ENCODE results near the gene MMP25. TPM values are rescaled to one million over a fixed set of nuclear protein-coding genes. Genes with fewer than 3 reads are reported as not detected.
A peak's percentile ranks its signal among the peaks of the same experiment; 100 is the strongest.

MMP25 gene, protein sequence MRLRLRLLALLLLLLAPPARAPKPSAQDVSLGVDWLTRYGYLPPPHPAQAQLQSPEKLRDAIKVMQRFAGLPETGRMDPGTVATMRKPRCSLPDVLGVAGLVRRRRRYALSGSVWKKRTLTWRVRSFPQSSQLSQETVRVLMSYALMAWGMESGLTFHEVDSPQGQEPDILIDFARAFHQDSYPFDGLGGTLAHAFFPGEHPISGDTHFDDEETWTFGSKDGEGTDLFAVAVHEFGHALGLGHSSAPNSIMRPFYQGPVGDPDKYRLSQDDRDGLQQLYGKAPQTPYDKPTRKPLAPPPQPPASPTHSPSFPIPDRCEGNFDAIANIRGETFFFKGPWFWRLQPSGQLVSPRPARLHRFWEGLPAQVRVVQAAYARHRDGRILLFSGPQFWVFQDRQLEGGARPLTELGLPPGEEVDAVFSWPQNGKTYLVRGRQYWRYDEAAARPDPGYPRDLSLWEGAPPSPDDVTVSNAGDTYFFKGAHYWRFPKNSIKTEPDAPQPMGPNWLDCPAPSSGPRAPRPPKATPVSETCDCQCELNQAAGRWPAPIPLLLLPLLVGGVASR
- 10 to 100 TPM; 49.3 to 60.4 TPM for total RNA-seq

DNA sequence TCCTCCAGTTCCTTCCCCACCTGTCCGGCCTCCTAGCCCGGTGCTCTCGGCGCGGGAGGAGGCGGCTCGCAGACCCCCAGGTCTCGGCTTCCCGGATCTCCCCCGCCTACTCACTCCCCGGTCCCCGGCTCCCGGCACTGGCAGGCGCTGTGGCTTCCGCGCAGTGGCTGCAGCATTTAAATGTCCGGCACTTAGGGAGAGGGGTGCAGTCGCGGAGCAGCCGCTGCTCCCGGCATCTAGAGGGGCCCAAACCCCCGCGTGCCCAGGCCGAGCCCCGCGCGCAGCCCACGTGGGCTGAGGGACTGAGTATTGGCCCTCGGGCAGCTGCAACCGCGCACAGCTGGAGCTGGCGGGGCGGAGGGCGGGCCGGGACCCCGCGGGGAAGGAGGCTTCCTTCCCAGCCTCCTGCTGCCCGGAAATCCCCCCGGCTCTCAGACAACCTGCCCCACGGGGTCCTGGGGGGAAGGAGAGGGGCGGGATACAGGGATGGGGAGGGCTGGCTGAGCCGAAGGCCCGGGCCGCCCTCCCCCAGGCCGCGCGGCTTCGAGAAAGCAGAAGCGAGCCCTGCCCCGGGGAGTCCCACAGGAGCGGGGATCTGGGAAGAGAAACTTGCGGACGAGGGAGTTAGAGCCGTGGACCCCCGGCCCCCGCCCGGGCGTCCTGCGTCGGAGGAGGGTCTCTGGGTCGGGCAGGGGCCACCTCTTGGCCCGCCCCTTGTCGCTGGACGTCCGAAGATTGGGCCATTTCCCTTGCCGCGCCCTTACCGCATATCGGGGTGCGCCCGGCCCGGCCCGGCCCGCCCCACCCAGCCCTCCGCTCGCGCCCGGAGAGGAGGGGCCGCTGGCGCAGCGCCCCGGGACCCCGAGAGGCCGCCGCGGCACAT, at the start of gene MMP25:
TSS of gene MMP25 (plus strand) at position 804 of the 883 bp plus-strand sequence. CDS start 357 bp downstream, outside the sequence.
- Mint-ChIP-seq H3K4me3 (peak within 1 kb of the TSS; percentile 90), H3K9me3 (no peaks in the 10 kb centered on the region), H3K36me3 (peaks cover 22% of the 10 kb centered on the region), H3K4me1 (peaks cover 29% of the 10 kb centered on the region), H3K27me3 (peaks cover 30% of the 10 kb centered on the region), H3K27ac (peak within 1 kb of the TSS; percentile 83)
- ATAC-seq (ENCODE audit: low read depth), result peak; percentile 31
- POLR2A ChIA-PET, result interaction anchor here (1.0 to 11.6 kb wide), 11 partner anchors 11 to 88 kb away, joined by 3 to 131 read pairs (median 5); partner anchors contain the start of genes TNFRSF12A and ZNF213
- DNase-seq, result peak; percentile 67

DNA sequence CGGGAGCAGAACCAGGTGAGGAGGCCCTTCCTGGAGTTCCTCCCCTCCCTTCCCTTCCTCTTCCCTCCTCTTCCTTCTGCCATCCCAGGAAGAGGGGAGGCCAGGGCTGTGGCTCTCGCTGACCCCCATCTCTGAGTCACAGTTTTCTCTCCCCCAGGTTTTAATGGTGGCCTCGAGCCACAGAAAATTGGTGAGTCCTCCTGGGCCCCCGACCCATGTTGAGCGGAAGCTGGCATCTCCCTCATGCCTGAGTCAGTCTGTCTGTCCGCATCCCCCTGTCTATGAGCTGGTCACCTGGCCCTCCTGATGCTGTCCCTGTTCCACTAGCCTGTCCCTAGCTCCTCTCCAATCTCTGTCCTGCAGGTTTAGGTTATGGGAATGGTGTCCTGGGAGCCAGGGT, 46.4 kb upstream of the MMP25 start:
- Mint-ChIP-seq H3K4me1 (peaks cover 2% of the 10 kb centered on the region), H3K9me3 (no peaks in the 10 kb centered on the region), H3K27me3 (peaks cover 3% of the 10 kb centered on the region), H3K36me3 (no peaks in the 10 kb centered on the region), H3K27ac (no peak overlapping the region), H3K4me3 (no peak overlapping the region)
- DNase-seq (no peak), ATAC-seq (ENCODE audit: low read depth) (no peak)
- POLR2A ChIA-PET, result interaction anchor here (0.9 kb wide), 1 partner anchor 24 kb away, joined by 3 read pairs; the partner anchor contains the start of genes HCFC1R1 and THOC6

DNA sequence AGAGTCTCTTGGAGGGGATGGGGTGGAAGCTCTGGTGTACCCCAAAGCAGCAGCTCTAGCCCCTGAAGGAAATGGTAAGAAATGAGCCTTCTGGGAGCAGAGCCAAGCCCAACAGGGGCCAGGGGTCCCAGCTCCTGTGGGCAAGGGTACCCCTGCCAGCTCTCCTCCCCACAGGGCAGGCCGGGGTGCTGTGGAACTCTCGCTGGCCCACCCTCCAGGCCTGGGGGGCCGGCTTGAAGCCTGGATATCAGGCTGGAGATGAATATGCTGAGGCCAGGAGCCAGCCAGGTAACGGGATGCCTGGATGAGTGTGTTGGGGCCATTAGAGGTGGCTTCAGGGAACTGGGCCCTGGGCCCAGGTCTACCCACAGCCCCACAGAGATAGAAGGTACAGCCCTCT, 45.8 kb upstream of the MMP25 start:
- peaks cover 6% of the 10 kb centered on the region for H3K27me3 Mint-ChIP-seq
- no peak overlapping the region for H3K4me3 Mint-ChIP-seq
- no peaks in the 10 kb centered on the region for H3K36me3 Mint-ChIP-seq
- H3K9me3 Mint-ChIP-seq, result no peaks in the 10 kb centered on the region
- POLR2A ChIA-PET, result interaction anchor here (0.6 to 0.9 kb wide), 2 partner anchors 23 to 545 kb away, joined by 3 read pairs; partner anchors contain the start of genes HCFC1R1 and THOC6
- ATAC-seq (ENCODE audit: low read depth), result no peak
- peaks cover 3% of the 10 kb centered on the region for H3K4me1 Mint-ChIP-seq
- no peak for DNase-seq
- no peak overlapping the region for H3K27ac Mint-ChIP-seq

DNA sequence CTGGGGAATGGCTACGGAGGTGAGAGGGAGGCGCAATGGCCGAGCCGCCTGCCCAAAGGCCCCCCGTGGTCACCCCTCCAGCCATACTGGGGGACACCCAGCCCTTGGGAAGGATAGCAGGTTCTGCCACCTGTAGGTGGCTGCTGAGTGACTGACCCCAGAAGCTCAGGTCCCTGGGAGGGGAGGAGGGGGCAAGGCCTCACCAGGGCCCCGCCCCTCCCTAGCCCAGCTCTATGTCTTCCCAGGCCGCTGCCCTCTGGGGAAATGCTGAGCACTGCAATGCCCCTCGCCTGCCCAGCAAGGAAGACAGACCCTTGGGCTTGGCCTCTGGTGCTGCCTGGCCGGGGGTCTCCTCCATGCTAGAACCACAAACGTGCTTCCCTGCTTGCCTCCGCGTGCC, 45.0 kb upstream of the MMP25 start:
- H3K4me1 Mint-ChIP-seq, result peaks cover 3% of the 10 kb centered on the region
- H3K4me3 Mint-ChIP-seq, result no peak overlapping the region
- POLR2A ChIA-PET, result no interaction called here
- H3K36me3 Mint-ChIP-seq, result no peaks in the 10 kb centered on the region
- no peaks in the 10 kb centered on the region for H3K9me3 Mint-ChIP-seq
- no peak overlapping the region for H3K27ac Mint-ChIP-seq
- H3K27me3 Mint-ChIP-seq, result peaks cover 12% of the 10 kb centered on the region
- DNase-seq, result no peak
- ATAC-seq (ENCODE audit: low read depth), result no peak

DNA sequence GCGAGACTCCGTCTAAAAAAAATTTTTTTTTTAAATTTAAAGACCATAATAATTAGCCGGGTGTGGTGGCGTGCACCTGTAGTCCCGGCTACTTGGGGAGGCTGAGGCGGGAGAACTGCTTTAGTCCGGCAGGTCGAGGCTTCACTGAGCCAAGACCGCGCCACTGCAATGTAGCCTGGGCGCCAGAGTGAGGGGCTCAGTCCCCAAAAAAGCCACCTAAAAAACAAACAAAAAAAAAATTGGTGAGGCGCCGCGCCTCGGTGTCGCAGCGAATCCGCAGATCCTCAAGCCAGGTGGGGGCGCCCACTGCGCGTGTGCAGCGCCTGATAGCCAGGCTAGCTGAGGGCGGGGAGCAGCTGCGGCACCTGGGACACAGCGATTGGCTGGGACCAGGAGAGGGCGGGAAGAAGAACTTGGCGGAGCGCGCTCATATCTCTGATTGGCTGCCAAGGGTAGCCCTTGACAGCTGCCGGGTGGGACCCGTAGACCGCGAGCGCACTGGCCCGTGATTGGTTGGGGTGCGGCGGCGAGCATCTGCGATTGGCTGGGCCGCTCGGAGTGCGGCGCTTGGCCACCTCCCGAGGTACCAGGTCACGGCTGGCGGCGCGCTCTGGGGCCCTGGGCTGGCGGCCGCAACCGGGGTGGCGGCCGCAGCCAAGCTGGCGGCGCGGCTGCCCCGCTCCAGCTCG, 42.6 kb upstream of the MMP25 start:
- POLR2A ChIA-PET, result interaction anchor here (0.9 to 1.9 kb wide), 6 partner anchors 16 to 113 kb away, joined by 3 to 12 read pairs (median 8); partner anchors contain the start of genes HCFC1R1, PKMYT1, THOC6 and TNFRSF12A
- H3K9me3 Mint-ChIP-seq, result no peaks in the 10 kb centered on the region
- DNase-seq, result peak; percentile 93
- ATAC-seq (ENCODE audit: low read depth), result peak; percentile 99
- H3K4me3 Mint-ChIP-seq, result peak overlapping the region; percentile 64
- peaks cover 32% of the 10 kb centered on the region for H3K27me3 Mint-ChIP-seq
- peaks cover 19% of the 10 kb centered on the region for H3K4me1 Mint-ChIP-seq
- no peak overlapping the region for H3K27ac Mint-ChIP-seq
- H3K36me3 Mint-ChIP-seq, result no peaks in the 10 kb centered on the region

DNA sequence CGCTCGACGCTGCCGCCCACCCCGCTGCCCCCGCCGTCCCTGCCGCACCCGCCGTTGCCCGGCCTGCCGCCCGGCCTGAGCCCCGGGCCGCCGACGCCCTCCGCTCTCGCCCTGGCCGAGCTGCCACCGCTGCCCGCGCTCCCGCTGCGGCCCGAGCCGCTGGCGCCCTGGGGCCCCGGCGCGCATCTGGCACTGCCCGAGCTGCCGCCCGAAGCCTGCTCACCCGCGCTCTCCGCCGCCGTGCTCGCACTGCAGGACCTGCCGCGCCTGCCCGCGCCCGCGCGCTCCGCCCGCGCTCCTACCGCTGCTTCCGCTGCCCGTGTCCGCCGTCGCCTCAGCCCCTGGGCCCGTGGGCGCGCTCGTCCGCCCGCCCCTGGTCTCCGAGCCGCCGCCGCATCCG, 42.0 kb upstream of the MMP25 start:
- Mint-ChIP-seq H3K4me3 (no peak overlapping the region), H3K27ac (no peak overlapping the region), H3K36me3 (no peaks in the 10 kb centered on the region), H3K27me3 (peaks cover 34% of the 10 kb centered on the region), H3K9me3 (no peaks in the 10 kb centered on the region), H3K4me1 (peaks cover 21% of the 10 kb centered on the region)
- DNase-seq (no peak), ATAC-seq (ENCODE audit: low read depth) (no peak)
- POLR2A ChIA-PET, result interaction anchor here (0.9 to 1.9 kb wide), 7 partner anchors 16 to 113 kb away, joined by 3 to 12 read pairs (median 7); partner anchors contain the start of genes HCFC1R1, PKMYT1, THOC6 and TNFRSF12A

DNA sequence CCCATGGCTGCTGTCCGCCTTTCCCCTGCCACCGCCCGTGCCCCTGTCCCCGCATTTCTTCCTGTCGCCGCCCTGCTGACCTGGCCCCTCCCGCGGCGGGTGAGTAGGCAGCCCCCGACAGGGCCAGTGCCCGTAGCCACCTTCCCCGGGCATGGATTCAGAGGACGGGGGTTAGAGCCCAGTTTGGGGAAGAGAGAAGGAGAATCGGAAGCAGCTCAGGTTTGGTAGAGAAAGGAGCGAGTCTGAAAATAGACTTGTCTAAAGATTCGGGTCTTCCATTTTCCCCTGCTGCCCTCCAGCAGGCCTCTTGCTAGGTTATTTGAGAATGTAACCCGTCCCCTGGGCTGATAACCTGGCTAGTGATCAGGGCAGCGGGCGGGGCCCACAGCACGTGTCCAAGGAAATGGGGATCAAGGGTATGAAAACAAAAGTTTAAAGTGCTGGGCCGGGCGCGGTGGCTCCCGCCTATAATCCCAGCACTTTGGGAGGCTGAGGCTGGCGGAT, 41.5 kb upstream of the MMP25 start:
- DNase-seq (no peak), ATAC-seq (ENCODE audit: low read depth) (no peak)
- POLR2A ChIA-PET, result interaction anchor here (1.1 to 1.9 kb wide), 3 partner anchors 15 to 53 kb away, joined by 4 to 9 read pairs (median 8); partner anchors contain the start of genes PKMYT1 and TNFRSF12A
- Mint-ChIP-seq H3K27ac (no peak overlapping the region), H3K4me1 (peaks cover 21% of the 10 kb centered on the region), H3K36me3 (no peaks in the 10 kb centered on the region), H3K4me3 (peak overlapping the region; percentile 76), H3K9me3 (no peaks in the 10 kb centered on the region), H3K27me3 (peaks cover 34% of the 10 kb centered on the region)

DNA sequence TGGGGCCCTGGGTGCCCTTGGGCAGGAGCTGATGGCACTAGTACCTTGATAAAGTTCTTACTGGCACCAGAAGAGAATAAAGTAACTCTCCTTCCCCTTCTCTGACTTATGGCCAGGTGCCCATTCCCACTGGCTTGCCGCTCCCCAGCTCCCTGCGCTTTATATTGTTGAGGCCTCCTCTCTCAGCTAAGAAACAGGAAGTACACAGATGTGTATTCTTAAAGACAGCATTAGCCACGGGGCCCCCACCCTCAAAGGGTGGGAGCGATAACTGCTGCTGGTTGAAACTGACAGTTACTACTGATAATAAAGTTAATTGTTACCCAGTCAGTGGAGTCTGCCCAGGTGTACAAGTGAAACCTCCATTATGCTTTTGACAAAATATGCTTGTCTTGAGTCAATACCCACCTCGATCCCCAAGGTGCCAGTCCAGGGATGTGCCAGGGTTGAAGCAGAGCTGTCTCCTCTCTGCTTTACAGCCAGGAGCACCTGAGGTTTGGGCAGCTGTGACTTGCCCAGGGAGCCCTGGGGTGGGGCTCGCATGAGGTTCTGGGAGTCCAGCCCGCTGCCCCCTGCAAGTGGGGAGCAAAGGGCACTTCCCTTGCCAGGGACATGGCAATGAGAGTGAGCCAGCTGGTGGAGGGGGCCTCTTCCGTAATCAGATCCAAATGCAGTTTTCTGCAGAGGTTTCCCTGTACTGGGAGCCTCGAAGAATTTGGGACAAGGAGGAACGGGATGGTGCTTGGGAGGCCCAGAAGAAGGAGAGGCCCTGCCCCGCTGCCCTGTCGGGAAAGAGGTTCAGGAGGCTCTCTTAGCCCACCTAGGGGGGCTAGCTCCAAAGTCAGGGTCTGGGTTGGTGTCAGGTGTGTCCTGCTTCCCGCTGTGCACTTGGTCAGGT, 39.1 kb upstream of the MMP25 start:
- POLR2A ChIA-PET, result interaction anchor here (1.0 to 1.7 kb wide), 5 partner anchors 13 to 32 kb away, joined by 3 to 7 read pairs (median 4); partner anchors contain the start of genes HCFC1R1, PKMYT1, THOC6 and TNFRSF12A
- Mint-ChIP-seq H3K27ac (no peak overlapping the region), H3K9me3 (no peaks in the 10 kb centered on the region), H3K27me3 (peaks cover 42% of the 10 kb centered on the region), H3K4me1 (peaks cover 21% of the 10 kb centered on the region), H3K4me3 (no peak overlapping the region), H3K36me3 (no peaks in the 10 kb centered on the region)
- ATAC-seq (ENCODE audit: low read depth) (no peak), DNase-seq (no peak)

DNA sequence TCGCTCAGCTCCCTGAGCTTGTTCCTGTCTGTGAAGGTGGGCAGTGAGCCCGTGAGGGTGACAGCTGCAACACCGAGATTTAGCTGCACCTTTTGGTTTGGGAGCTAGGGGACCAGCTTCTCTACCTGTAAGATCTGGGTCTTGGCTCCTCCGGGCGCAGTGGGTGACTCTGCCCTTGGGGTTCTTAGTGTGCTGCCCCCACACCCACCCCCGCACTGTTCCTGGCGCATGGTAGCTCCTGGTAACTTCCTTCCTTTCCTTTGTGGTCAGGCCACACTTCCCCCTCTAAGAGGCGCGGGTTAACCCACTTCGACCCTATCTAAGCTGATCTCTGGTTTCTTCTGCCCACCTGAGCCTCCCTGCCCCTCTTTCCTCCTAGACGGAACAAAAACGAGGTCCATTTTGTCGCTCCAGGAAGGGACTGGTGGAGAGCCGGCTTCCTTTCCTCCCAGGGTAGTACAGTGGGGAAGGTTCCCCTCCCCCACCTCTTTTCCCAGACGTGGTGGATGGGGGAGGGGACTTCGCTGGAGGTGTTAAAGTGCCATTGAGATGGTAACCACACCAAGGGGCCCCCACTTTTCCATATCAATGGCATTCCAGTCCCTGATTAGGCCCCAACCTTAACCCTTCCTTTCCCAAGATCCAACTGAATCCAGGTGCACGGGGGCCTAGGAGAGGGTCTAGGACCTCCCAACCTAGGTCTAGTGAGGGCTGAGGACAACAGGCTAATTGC, 38.2 kb upstream of the MMP25 start:
- Mint-ChIP-seq H3K27ac (peak overlapping the region; percentile 21), H3K4me3 (peak overlapping the region; percentile 43), H3K27me3 (peaks cover 50% of the 10 kb centered on the region), H3K9me3 (no peaks in the 10 kb centered on the region), H3K4me1 (peaks cover 21% of the 10 kb centered on the region), H3K36me3 (no peaks in the 10 kb centered on the region)
- ATAC-seq (ENCODE audit: low read depth) (no peak), DNase-seq (no peak)
- POLR2A ChIA-PET, result interaction anchor here (1.0 to 1.7 kb wide), 6 partner anchors 12 to 172 kb away, joined by 3 to 7 read pairs (median 4); partner anchors contain the start of genes HCFC1R1, PKMYT1, THOC6 and TNFRSF12A

DNA sequence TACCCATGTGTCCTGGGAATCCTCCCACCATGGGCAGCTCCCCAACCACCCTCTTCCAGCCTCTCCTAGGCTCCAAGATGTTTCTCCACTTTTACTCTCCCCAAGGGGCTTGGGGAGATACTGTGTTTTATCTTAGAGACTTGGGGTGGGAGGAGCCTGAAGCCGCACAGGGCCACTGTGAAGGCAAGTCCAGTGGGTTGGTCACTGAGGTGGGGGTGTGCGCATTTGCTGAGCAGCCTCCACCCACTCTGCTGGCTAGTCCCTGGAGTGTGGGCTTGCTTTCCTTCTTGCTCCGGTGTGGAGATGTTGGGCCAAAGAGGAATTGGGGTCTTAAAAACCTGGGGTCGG, 37.7 kb upstream of the MMP25 start:
- ATAC-seq (ENCODE audit: low read depth) (no peak), DNase-seq (no peak)
- H3K4me3 Mint-ChIP-seq, result peak overlapping the region; percentile 43
- H3K27me3 Mint-ChIP-seq, result peaks cover 52% of the 10 kb centered on the region
- H3K36me3 Mint-ChIP-seq, result no peaks in the 10 kb centered on the region
- POLR2A ChIA-PET, result interaction anchor here (1.4 to 1.7 kb wide), 2 partner anchors 11 to 171 kb away, joined by 3 to 7 read pairs; partner anchors contain the start of gene TNFRSF12A
- H3K4me1 Mint-ChIP-seq, result peaks cover 21% of the 10 kb centered on the region
- no peak overlapping the region for H3K27ac Mint-ChIP-seq
- no peaks in the 10 kb centered on the region for H3K9me3 Mint-ChIP-seq
